ENCODE data around the gene GATA5.

Gene GATA5

DNA sequence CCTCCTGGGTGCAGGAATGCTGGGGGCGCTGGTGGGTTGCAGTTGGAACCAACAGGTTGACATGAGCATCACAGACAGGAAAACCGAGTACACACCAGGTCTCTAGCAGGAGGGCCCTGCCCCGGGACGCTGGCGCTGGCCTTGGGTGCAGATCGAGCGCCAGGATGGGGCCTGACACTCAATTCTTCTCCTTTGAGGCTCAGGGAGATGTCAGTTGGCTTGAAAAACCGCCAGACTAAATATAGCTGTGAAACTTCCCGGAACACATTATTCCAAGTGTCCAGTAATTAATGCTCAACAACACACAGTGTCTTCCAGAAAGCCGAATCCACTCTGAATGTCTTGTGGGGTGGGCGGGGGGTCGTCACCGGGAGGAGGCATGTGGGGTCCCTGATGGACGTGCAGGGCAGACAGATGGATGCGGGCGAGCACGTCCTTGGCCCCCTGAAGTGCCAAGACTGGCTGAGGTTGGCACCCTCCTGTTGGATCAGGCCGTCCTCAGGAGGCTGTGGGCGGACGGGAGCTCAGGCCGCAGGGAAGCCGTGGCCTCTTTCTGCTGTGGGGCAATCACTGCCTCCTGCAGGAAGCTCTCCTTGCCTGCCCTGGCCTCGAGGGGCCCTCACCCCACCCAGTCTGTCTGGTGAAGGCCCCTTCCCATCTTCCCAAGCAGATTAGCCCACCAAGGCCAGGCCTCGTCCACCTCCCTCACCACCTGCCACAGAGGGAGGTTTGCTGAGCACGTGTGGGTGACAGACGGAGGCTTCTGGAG, 19.4 kb upstream of the GATA5 start:
- Histone ChIP-seq H4K91ac (ENCODE audit: low read depth, low read length, poor library complexity) (no peak overlapping the region), H2BK5ac (ENCODE audit: low read length) (peak overlapping the region; percentile 57), H3K4me1 (ENCODE audit: control insufficient read depth in 2 of 2, insufficient read depth in 1 of 2, low read depth in 1 of 2, low read length in 2 of 2) (peaks cover 0 to 6% of the 10 kb centered on the region in 2 donors), H3K14ac (ENCODE audit: low read length) (peak overlapping the region; percentile 56), H3K18ac (ENCODE audit: low read length) (peak overlapping the region; percentile 52), H4K8ac (ENCODE audit: low read depth, low read length) (no peak overlapping the region), H2BK12ac (ENCODE audit: low read length) (peak overlapping the region; percentile 49), H3K79me1 (ENCODE audit: low read depth, low read length) (peaks cover 2% of the 10 kb centered on the region), H3K4me2 (ENCODE audit: insufficient read depth, low read length, poor library complexity, severe bottlenecking) (no peak overlapping the region), H3K9ac (ENCODE audit: low read depth, low read length, poor library complexity) (peak overlapping the region; percentile 44), H3K27ac (replicated peaks; ENCODE audit: low read length) (no peak overlapping the region), H3K9me3 (replicated peaks in 1 of 2; ENCODE audit: control insufficient read depth in 2 of 2, insufficient read depth in 1 of 2, low read depth in 1 of 2, low read length in 2 of 2) (peaks cover 0 to 6% of the 10 kb centered on the region in 2 donors), H3K23ac (ENCODE audit: low read depth, low read length, poor library complexity) (peak overlapping the region; percentile 44), H2AFZ (ENCODE audit: low read length) (no peak overlapping the region), H3K4ac (ENCODE audit: low read length) (no peak overlapping the region), H3K4me3 (ENCODE audit: low read length in 2 of 2) (peak overlapping the region in 1 of 2 donors; percentile 29), H2BK15ac (ENCODE audit: low read length) (peak overlapping the region; percentile 83), H3K27me3 (ENCODE audit: control insufficient read depth in 3 of 3, insufficient read depth in 3 of 3, low read depth in 1 of 3, low read length in 3 of 3) (peaks cover 0 to 34% (median 0%) of the 10 kb centered on the region in 3 experiments), H2BK120ac (ENCODE audit: low read depth, low read length) (no peak overlapping the region), H2AK5ac (ENCODE audit: low read depth, low read length) (peak overlapping the region; percentile 96), H3K36me3 (replicated peaks in 1 of 2; ENCODE audit: control insufficient read depth in 2 of 2, insufficient read depth in 2 of 2, low read length in 2 of 2) (no peaks in the 10 kb centered on the region)
- no peak for DNase-seq (ENCODE audit: low spot score)
- WGBS, 2 donors (ENCODE audit: extremely low coverage in 2 of 2, insufficient read length in 2 of 2, insufficient replicate concordance in 1 of 2), result no CpG with 5 or more reads among the region's 26 CpGs

GRCh38 chr20:62494537-62494936, 18.7 kb upstream of the GATA5 start:
- no peak overlapping the region for H3K27ac ChIP-seq (replicated peaks; ENCODE audit: low read length)

DNA sequence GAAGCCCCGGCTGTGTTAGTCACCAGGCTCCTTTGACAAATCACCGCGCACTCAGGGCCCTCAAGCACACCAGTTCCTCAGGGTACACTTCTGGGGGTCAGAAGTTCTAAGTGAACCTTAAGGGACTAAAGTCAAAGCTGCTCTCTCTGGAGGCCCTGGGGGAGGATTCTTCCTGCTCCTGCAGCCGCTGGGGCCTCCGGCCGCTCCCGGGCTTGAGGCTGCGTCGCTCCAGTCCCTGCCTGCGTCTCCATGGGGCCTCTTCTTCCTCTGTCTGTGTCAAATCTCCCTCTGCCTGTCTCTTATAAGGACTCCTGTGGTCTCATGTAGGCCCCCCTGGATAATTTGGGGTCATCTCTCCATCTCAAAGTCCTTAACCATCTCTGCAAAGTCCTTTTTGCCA, 18.1 kb upstream of the GATA5 start:
- no peak overlapping the region for H3K9ac ChIP-seq (ENCODE audit: low read depth, low read length, poor library complexity)
- H3K36me3 ChIP-seq (replicated peaks in 1 of 2; ENCODE audit: control insufficient read depth in 2 of 2, insufficient read depth in 2 of 2, low read length in 2 of 2), result no peaks in the 10 kb centered on the region
- no peak overlapping the region for H2AFZ ChIP-seq (ENCODE audit: low read length)
- peak overlapping the region; percentile 91 for H3K23ac ChIP-seq (ENCODE audit: low read depth, low read length, poor library complexity)
- H3K18ac ChIP-seq (ENCODE audit: low read length), result no peak overlapping the region
- H3K14ac ChIP-seq (ENCODE audit: low read length), result no peak overlapping the region
- peak overlapping the region; percentile 81 for H2AK5ac ChIP-seq (ENCODE audit: low read depth, low read length)
- H2BK15ac ChIP-seq (ENCODE audit: low read length), result no peak overlapping the region
- H2BK12ac ChIP-seq (ENCODE audit: low read length), result no peak overlapping the region
- no peak overlapping the region for H3K4ac ChIP-seq (ENCODE audit: low read length)
- H4K8ac ChIP-seq (ENCODE audit: low read depth, low read length), result no peak overlapping the region
- H2BK5ac ChIP-seq (ENCODE audit: low read length), result no peak overlapping the region
- H3K4me2 ChIP-seq (ENCODE audit: insufficient read depth, low read length, poor library complexity, severe bottlenecking), result no peak overlapping the region
- H3K27ac ChIP-seq (replicated peaks; ENCODE audit: low read length), result no peak overlapping the region
- DNase-seq (ENCODE audit: low spot score), result no peak
- WGBS, 2 donors (ENCODE audit: extremely low coverage in 2 of 2, insufficient read length in 2 of 2, insufficient replicate concordance in 1 of 2), result no CpG with 5 or more reads among the region's 10 CpGs
- peaks cover 0 to 4% of the 10 kb centered on the region in 2 donors for H3K4me1 ChIP-seq (ENCODE audit: control insufficient read depth in 2 of 2, insufficient read depth in 1 of 2, low read depth in 1 of 2, low read length in 2 of 2)
- no peak overlapping the region for H2BK120ac ChIP-seq (ENCODE audit: low read depth, low read length)
- H3K4me3 ChIP-seq (ENCODE audit: low read length in 2 of 2), result no peak overlapping the region
- H4K91ac ChIP-seq (ENCODE audit: low read depth, low read length, poor library complexity), result no peak overlapping the region
- H3K79me1 ChIP-seq (ENCODE audit: low read depth, low read length), result peaks cover 2% of the 10 kb centered on the region
- peaks cover 0 to 6% of the 10 kb centered on the region in 2 donors for H3K9me3 ChIP-seq (replicated peaks in 1 of 2; ENCODE audit: control insufficient read depth in 2 of 2, insufficient read depth in 1 of 2, low read depth in 1 of 2, low read length in 2 of 2)
- peaks cover 0 to 42% (median 0%) of the 10 kb centered on the region in 3 experiments for H3K27me3 ChIP-seq (ENCODE audit: control insufficient read depth in 3 of 3, insufficient read depth in 3 of 3, low read depth in 1 of 3, low read length in 3 of 3)

More at GRCh38 chr20:62494537-62494936, 18.7 kb upstream of the GATA5 start:
- Histone ChIP-seq H3K14ac (ENCODE audit: low read length) (no peak overlapping the region), H3K79me1 (ENCODE audit: low read depth, low read length) (peaks cover 2% of the 10 kb centered on the region), H2BK15ac (ENCODE audit: low read length) (no peak overlapping the region), H2BK120ac (ENCODE audit: low read depth, low read length) (no peak overlapping the region), H3K4me3 (ENCODE audit: low read length in 2 of 2) (peak overlapping the region in 1 of 2 donors; percentile 39), H4K91ac (ENCODE audit: low read depth, low read length, poor library complexity) (no peak overlapping the region), H3K9ac (ENCODE audit: low read depth, low read length, poor library complexity) (no peak overlapping the region), H3K4me2 (ENCODE audit: insufficient read depth, low read length, poor library complexity, severe bottlenecking) (no peak overlapping the region), H2BK12ac (ENCODE audit: low read length) (no peak overlapping the region), H3K36me3 (replicated peaks in 1 of 2; ENCODE audit: control insufficient read depth in 2 of 2, insufficient read depth in 2 of 2, low read length in 2 of 2) (no peaks in the 10 kb centered on the region), H3K4ac (ENCODE audit: low read length) (no peak overlapping the region), H4K8ac (ENCODE audit: low read depth, low read length) (no peak overlapping the region), H2AFZ (ENCODE audit: low read length) (no peak overlapping the region), H3K9me3 (replicated peaks in 1 of 2; ENCODE audit: control insufficient read depth in 2 of 2, insufficient read depth in 1 of 2, low read depth in 1 of 2, low read length in 2 of 2) (peaks cover 0 to 6% of the 10 kb centered on the region in 2 donors), H2BK5ac (ENCODE audit: low read length) (peak overlapping the region; percentile 57), H2AK5ac (ENCODE audit: low read depth, low read length) (peak overlapping the region; percentile 78), H3K4me1 (ENCODE audit: control insufficient read depth in 2 of 2, insufficient read depth in 1 of 2, low read depth in 1 of 2, low read length in 2 of 2) (peaks cover 0 to 4% of the 10 kb centered on the region in 2 donors), H3K27me3 (ENCODE audit: control insufficient read depth in 3 of 3, insufficient read depth in 3 of 3, low read depth in 1 of 3, low read length in 3 of 3) (peaks cover 0 to 38% (median 0%) of the 10 kb centered on the region in 3 experiments), H3K23ac (ENCODE audit: low read depth, low read length, poor library complexity) (no peak overlapping the region), H3K18ac (ENCODE audit: low read length) (no peak overlapping the region)
- no peak for DNase-seq (ENCODE audit: low spot score)
- no CpG with 5 or more reads among the region's 7 CpGs for WGBS, 2 donors (ENCODE audit: extremely low coverage in 2 of 2, insufficient read length in 2 of 2, insufficient replicate concordance in 1 of 2)

DNA sequence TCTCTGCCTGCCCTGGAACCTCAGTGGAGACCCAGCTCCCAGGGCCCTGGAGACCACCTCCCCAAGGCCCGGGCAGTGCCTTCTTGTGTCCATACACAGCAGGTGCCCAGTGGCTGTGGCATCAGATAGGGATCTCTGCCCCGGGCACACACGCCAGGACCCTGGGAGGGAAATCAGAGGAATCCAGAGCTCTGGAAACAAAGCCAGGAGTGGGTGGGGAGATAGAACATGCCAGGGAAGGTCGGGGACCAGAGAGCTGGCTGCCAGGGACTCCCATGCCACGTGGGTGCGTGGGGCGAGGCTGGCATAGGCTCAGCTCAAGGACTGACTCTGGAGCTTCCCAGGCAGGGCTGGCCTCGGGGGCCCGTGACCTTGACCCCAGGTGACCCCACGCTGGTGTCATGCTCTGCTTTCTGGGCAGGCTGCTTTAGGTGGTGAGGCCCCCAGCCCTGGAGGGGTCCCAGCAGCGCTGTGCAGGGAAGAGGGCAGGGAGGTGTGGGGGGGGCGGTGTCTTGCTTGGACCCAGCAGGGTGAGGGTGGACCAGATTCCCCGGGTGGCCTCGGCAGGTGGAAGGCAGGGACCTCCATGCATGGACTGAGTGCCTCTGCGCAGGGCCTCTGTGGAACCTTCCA, 17.6 kb upstream of the GATA5 start:
- Histone ChIP-seq H3K36me3 (replicated peaks in 1 of 2; ENCODE audit: control insufficient read depth in 2 of 2, insufficient read depth in 2 of 2, low read length in 2 of 2) (no peaks in the 10 kb centered on the region), H4K8ac (ENCODE audit: low read depth, low read length) (peak overlapping the region; percentile 43), H3K27me3 (ENCODE audit: control insufficient read depth in 3 of 3, insufficient read depth in 3 of 3, low read depth in 1 of 3, low read length in 3 of 3) (peaks cover 0 to 47% (median 0%) of the 10 kb centered on the region in 3 experiments), H2BK5ac (ENCODE audit: low read length) (no peak overlapping the region), H3K14ac (ENCODE audit: low read length) (no peak overlapping the region), H2BK120ac (ENCODE audit: low read depth, low read length) (no peak overlapping the region), H3K4me2 (ENCODE audit: insufficient read depth, low read length, poor library complexity, severe bottlenecking) (no peak overlapping the region), H2AFZ (ENCODE audit: low read length) (no peak overlapping the region), H2BK15ac (ENCODE audit: low read length) (peak overlapping the region; percentile 49), H3K4ac (ENCODE audit: low read length) (no peak overlapping the region), H3K9ac (ENCODE audit: low read depth, low read length, poor library complexity) (no peak overlapping the region), H3K23ac (ENCODE audit: low read depth, low read length, poor library complexity) (peak overlapping the region; percentile 91), H3K4me3 (ENCODE audit: low read length in 2 of 2) (peak overlapping the region in 1 of 2 donors; percentile 38), H3K27ac (replicated peaks; ENCODE audit: low read length) (no peak overlapping the region), H3K18ac (ENCODE audit: low read length) (peak overlapping the region; percentile 57), H2AK5ac (ENCODE audit: low read depth, low read length) (peak overlapping the region; percentile 81), H3K9me3 (replicated peaks in 1 of 2; ENCODE audit: control insufficient read depth in 2 of 2, insufficient read depth in 1 of 2, low read depth in 1 of 2, low read length in 2 of 2) (peaks cover 0 to 6% of the 10 kb centered on the region in 2 donors), H3K4me1 (ENCODE audit: control insufficient read depth in 2 of 2, insufficient read depth in 1 of 2, low read depth in 1 of 2, low read length in 2 of 2) (peaks cover 0 to 4% of the 10 kb centered on the region in 2 donors), H2BK12ac (ENCODE audit: low read length) (peak overlapping the region; percentile 41), H4K91ac (ENCODE audit: low read depth, low read length, poor library complexity) (no peak overlapping the region), H3K79me1 (ENCODE audit: low read depth, low read length) (peaks cover 2% of the 10 kb centered on the region)
- no peak for DNase-seq (ENCODE audit: low spot score)
- WGBS, 2 donors (ENCODE audit: extremely low coverage in 2 of 2, insufficient read length in 2 of 2, insufficient replicate concordance in 1 of 2), result no CpG with 5 or more reads among the region's 15 CpGs
